ENCODE results near the gene CDK5RAP3.
"Not testable (repeated sequence)": the region's sequence is repeated elsewhere in the genome, so short reads cannot be mapped to it uniquely, and the experiment has no call there.

CDK5RAP3 gene

GRCh38 chr17:47982645-47983390 is 11.9 kb downstream of the CDK5RAP3 start:
- H3K9ac ChIP-seq (ENCODE audit: low read depth, low read length), result no peak overlapping the region
- H3K36me3 ChIP-seq (ENCODE audit: insufficient read depth, low read length), result peaks cover 37% of the 10 kb centered on the region
- H3K4me1 ChIP-seq (ENCODE audit: control insufficient read depth, insufficient read depth, low read length), result peaks cover 9% of the 10 kb centered on the region
- no peak overlapping the region for H3K4me3 ChIP-seq (ENCODE audit: low read length)
- H3K4me2 ChIP-seq (ENCODE audit: low read length), result no peak overlapping the region
- H3K27me3 ChIP-seq (ENCODE audit: control insufficient read depth, insufficient read depth, low read length), result no peaks in the 10 kb centered on the region
- H3K9me3 ChIP-seq (replicated peaks; ENCODE audit: low read length), result no peaks in the 10 kb centered on the region

- peaks cover 35% of the 10 kb centered on the region for H3K36me3 ChIP-seq (ENCODE audit: insufficient read depth, low read length)
- H3K9ac ChIP-seq (ENCODE audit: low read depth, low read length), result no peak overlapping the region
- H3K4me3 ChIP-seq (ENCODE audit: low read length), result no peak overlapping the region
- H3K27me3 ChIP-seq (ENCODE audit: control insufficient read depth, insufficient read depth, low read length), result no peaks in the 10 kb centered on the region
- peaks cover 10% of the 10 kb centered on the region for H3K4me1 ChIP-seq (ENCODE audit: control insufficient read depth, insufficient read depth, low read length)
- H3K4me2 ChIP-seq (ENCODE audit: low read length), result no peak overlapping the region
- H3K9me3 ChIP-seq (replicated peaks; ENCODE audit: low read length), result no peaks in the 10 kb centered on the region
Observed at GRCh38 chr17:47983492-47984223, 12.7 kb downstream of the CDK5RAP3 start.

- no peak overlapping the region for H3K9ac ChIP-seq (ENCODE audit: low read depth, low read length)
- H3K36me3 ChIP-seq (ENCODE audit: insufficient read depth, low read length), result peaks cover 17% of the 10 kb centered on the region
- H3K9me3 ChIP-seq (replicated peaks; ENCODE audit: low read length), result no peaks in the 10 kb centered on the region
- H3K4me1 ChIP-seq (ENCODE audit: control insufficient read depth, insufficient read depth, low read length), result peaks cover 19% of the 10 kb centered on the region
- no peak overlapping the region for H3K4me2 ChIP-seq (ENCODE audit: low read length)
- no peak overlapping the region for H3K4me3 ChIP-seq (ENCODE audit: low read length)
- no peaks in the 10 kb centered on the region for H3K27me3 ChIP-seq (ENCODE audit: control insufficient read depth, insufficient read depth, low read length)
Observed at GRCh38 chr17:47986520-47986919, 15.6 kb downstream of the CDK5RAP3 start.

- Histone ChIP-seq H3K9ac (ENCODE audit: low read depth, low read length) (no peak overlapping the region), H3K4me1 (ENCODE audit: control insufficient read depth, insufficient read depth, low read length) (peaks cover 19% of the 10 kb centered on the region), H3K4me3 (ENCODE audit: low read length) (no peak overlapping the region), H3K9me3 (replicated peaks; ENCODE audit: low read length) (no peaks in the 10 kb centered on the region), H3K27me3 (ENCODE audit: control insufficient read depth, insufficient read depth, low read length) (no peaks in the 10 kb centered on the region), H3K36me3 (ENCODE audit: insufficient read depth, low read length) (peaks cover 12% of the 10 kb centered on the region), H3K4me2 (ENCODE audit: low read length) (no peak overlapping the region)
Observed at GRCh38 chr17:47987240-47987835, 16.4 kb downstream of the CDK5RAP3 start.

- not testable (repeated sequence) for H3K9me3 ChIP-seq (replicated peaks; ENCODE audit: low read length); H3K27me3 ChIP-seq (ENCODE audit: control insufficient read depth, insufficient read depth, low read length); H3K4me2 ChIP-seq (ENCODE audit: low read length); H3K4me3 ChIP-seq (ENCODE audit: low read length); H3K9ac ChIP-seq (ENCODE audit: low read depth, low read length); H3K36me3 ChIP-seq (ENCODE audit: insufficient read depth, low read length)
- peaks cover 19% of the 10 kb centered on the region for H3K4me1 ChIP-seq (ENCODE audit: control insufficient read depth, insufficient read depth, low read length)
Observed at GRCh38 chr17:47988445-47988844, 17.5 kb downstream of the CDK5RAP3 start.

- H3K9me3 ChIP-seq (replicated peaks; ENCODE audit: low read length), result no peaks in the 10 kb centered on the region
- H3K36me3 ChIP-seq (ENCODE audit: insufficient read depth, low read length), result no peaks in the 10 kb centered on the region
- H3K4me2 ChIP-seq (ENCODE audit: low read length), result no peak overlapping the region
- peaks cover 19% of the 10 kb centered on the region for H3K4me1 ChIP-seq (ENCODE audit: control insufficient read depth, insufficient read depth, low read length)
- no peak overlapping the region for H3K9ac ChIP-seq (ENCODE audit: low read depth, low read length)
- H3K27me3 ChIP-seq (ENCODE audit: control insufficient read depth, insufficient read depth, low read length), result peaks cover under 1% of the 10 kb centered on the region
- H3K4me3 ChIP-seq (ENCODE audit: low read length), result no peak overlapping the region
Observed at GRCh38 chr17:47989159-47989558, 18.2 kb downstream of the CDK5RAP3 start.

GRCh38 chr17:47989700-47990099 is 18.8 kb downstream of the CDK5RAP3 start:
- Histone ChIP-seq H3K4me2 (ENCODE audit: low read length) (no peak overlapping the region), H3K4me1 (ENCODE audit: control insufficient read depth, insufficient read depth, low read length) (peaks cover 19% of the 10 kb centered on the region), H3K4me3 (ENCODE audit: low read length) (no peak overlapping the region)

GRCh38 chr17:47990962-47991731 is 20.2 kb downstream of the CDK5RAP3 start:
- Histone ChIP-seq H3K36me3 (ENCODE audit: insufficient read depth, low read length) (no peaks in the 10 kb centered on the region), H3K4me2 (ENCODE audit: low read length) (peak overlapping the region; percentile 10), H3K27me3 (ENCODE audit: control insufficient read depth, insufficient read depth, low read length) (peaks cover 14% of the 10 kb centered on the region), H3K4me1 (ENCODE audit: control insufficient read depth, insufficient read depth, low read length) (peaks cover 19% of the 10 kb centered on the region), H3K4me3 (ENCODE audit: low read length) (no peak overlapping the region), H3K9me3 (replicated peaks; ENCODE audit: low read length) (no peaks in the 10 kb centered on the region), H3K9ac (ENCODE audit: low read depth, low read length) (no peak overlapping the region)

More at GRCh38 chr17:47989700-47990099, 18.8 kb downstream of the CDK5RAP3 start:
- Histone ChIP-seq H3K36me3 (ENCODE audit: insufficient read depth, low read length) (no peaks in the 10 kb centered on the region), H3K9me3 (replicated peaks; ENCODE audit: low read length) (no peaks in the 10 kb centered on the region), H3K9ac (ENCODE audit: low read depth, low read length) (no peak overlapping the region), H3K27me3 (ENCODE audit: control insufficient read depth, insufficient read depth, low read length) (peaks cover 6% of the 10 kb centered on the region)

GRCh38 chr17:47992216-47992615 is 21.3 kb downstream of the CDK5RAP3 start:
- Histone ChIP-seq H3K4me3 (ENCODE audit: low read length) (no peak overlapping the region), H3K9ac (ENCODE audit: low read depth, low read length) (no peak overlapping the region)

GRCh38 chr17:47993031-47993564 is 22.2 kb downstream of the CDK5RAP3 start:
- H3K36me3 ChIP-seq (ENCODE audit: insufficient read depth, low read length), result no peaks in the 10 kb centered on the region
- no peak overlapping the region for H3K9ac ChIP-seq (ENCODE audit: low read depth, low read length)
- no peak overlapping the region for H3K4me2 ChIP-seq (ENCODE audit: low read length)
- no peak overlapping the region for H3K4me3 ChIP-seq (ENCODE audit: low read length)
- H3K9me3 ChIP-seq (replicated peaks; ENCODE audit: low read length), result no peaks in the 10 kb centered on the region
- peaks cover 14% of the 10 kb centered on the region for H3K4me1 ChIP-seq (ENCODE audit: control insufficient read depth, insufficient read depth, low read length)
- H3K27me3 ChIP-seq (ENCODE audit: control insufficient read depth, insufficient read depth, low read length), result peaks cover 14% of the 10 kb centered on the region

More at GRCh38 chr17:47992216-47992615, 21.3 kb downstream of the CDK5RAP3 start:
- Histone ChIP-seq H3K27me3 (ENCODE audit: control insufficient read depth, insufficient read depth, low read length) (peaks cover 14% of the 10 kb centered on the region), H3K36me3 (ENCODE audit: insufficient read depth, low read length) (no peaks in the 10 kb centered on the region), H3K9me3 (replicated peaks; ENCODE audit: low read length) (no peaks in the 10 kb centered on the region), H3K4me1 (ENCODE audit: control insufficient read depth, insufficient read depth, low read length) (peaks cover 16% of the 10 kb centered on the region), H3K4me2 (ENCODE audit: low read length) (no peak overlapping the region)

- Histone ChIP-seq H3K4me3 (ENCODE audit: low read length) (no peak overlapping the region), H3K36me3 (ENCODE audit: insufficient read depth, low read length) (no peaks in the 10 kb centered on the region), H3K9me3 (replicated peaks; ENCODE audit: low read length) (no peaks in the 10 kb centered on the region), H3K4me2 (ENCODE audit: low read length) (no peak overlapping the region), H3K27me3 (ENCODE audit: control insufficient read depth, insufficient read depth, low read length) (peaks cover 14% of the 10 kb centered on the region), H3K4me1 (ENCODE audit: control insufficient read depth, insufficient read depth, low read length) (peaks cover 14% of the 10 kb centered on the region), H3K9ac (ENCODE audit: low read depth, low read length) (no peak overlapping the region)
Observed at GRCh38 chr17:47993964-47994363, 23.1 kb downstream of the CDK5RAP3 start.

Data from skeletal muscle satellite cell (primary cell).